Breast epithelium (tissue), 3 donors: Measurements from ENCODE around the gene SMCR8.

Source experiments
- POLR2A ChIP-seq: fragments of 450-650 bp; IDR thresholded peaks from one replicate; pipeline ENCODE4 v1.6.1; 2016; ENCODE audit warnings: antibody characterized with exemption, mild to moderate bottlenecking, moderate library complexity
- POLR2AphosphoS5 ChIP-seq, 3 donors: sonication (generic); formaldehyde crosslinking; IDR thresholded peaks; one replicate each; pipeline ENCODE4 v1.6.1; 2017; ENCODE audit warnings: antibody characterized with exemption in 3 of 3
- TF ChIP-seq, protein P1 (sequence below), 3 donors: fragments of 450-650 bp; IDR thresholded peaks; one replicate each; pipeline ENCODE4 v1.5.1; 2016 to 2017; ENCODE audit warnings: antibody characterized with exemption in 3 of 3, mild to moderate bottlenecking in 3 of 3, moderate library complexity in 3 of 3

GRCh38 chr17:18322522-18322921, 7.4 kb downstream of the SMCR8 start:
- TF ChIP-seq, protein P1, sequence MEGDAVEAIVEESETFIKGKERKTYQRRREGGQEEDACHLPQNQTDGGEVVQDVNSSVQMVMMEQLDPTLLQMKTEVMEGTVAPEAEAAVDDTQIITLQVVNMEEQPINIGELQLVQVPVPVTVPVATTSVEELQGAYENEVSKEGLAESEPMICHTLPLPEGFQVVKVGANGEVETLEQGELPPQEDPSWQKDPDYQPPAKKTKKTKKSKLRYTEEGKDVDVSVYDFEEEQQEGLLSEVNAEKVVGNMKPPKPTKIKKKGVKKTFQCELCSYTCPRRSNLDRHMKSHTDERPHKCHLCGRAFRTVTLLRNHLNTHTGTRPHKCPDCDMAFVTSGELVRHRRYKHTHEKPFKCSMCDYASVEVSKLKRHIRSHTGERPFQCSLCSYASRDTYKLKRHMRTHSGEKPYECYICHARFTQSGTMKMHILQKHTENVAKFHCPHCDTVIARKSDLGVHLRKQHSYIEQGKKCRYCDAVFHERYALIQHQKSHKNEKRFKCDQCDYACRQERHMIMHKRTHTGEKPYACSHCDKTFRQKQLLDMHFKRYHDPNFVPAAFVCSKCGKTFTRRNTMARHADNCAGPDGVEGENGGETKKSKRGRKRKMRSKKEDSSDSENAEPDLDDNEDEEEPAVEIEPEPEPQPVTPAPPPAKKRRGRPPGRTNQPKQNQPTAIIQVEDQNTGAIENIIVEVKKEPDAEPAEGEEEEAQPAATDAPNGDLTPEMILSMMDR (IDR thresholded peaks at IDR 0.05) = no peak
- TF ChIP-seq POLR2A (no peak), POLR2AphosphoS5 (IDR thresholded peaks at IDR 0.05) (no peak)
